Stimulated activated memory B cell treated with anti-CD40 and anti-IgM and Interleukin-4, amounts not matched to agents 10 μg/mL and 1 μg/mL and 100 μg/mL, for 72 hours (primary cell): Measurements from ENCODE around the gene TBC1D14.

Experiments used
- ATAC-seq: fragments of 150-1000 bp; cut with Tn5 transposase; 2 replicates; pipeline ENCODE4 v1.10.0; 2021
- H3K27ac Mint-ChIP-seq: one replicate; pipeline ENCODE4 v1.8.0; 2022; ENCODE audit warnings: mild to moderate bottlenecking, mixed read lengths
- H3K27me3 Mint-ChIP-seq: one replicate; pipeline ENCODE4 v1.8.0; 2022; ENCODE audit warnings: mixed read lengths
- H3K36me3 Mint-ChIP-seq: one replicate; pipeline ENCODE4 v1.8.0; 2022; ENCODE audit warnings: mixed read lengths
- H3K4me1 Mint-ChIP-seq: one replicate; pipeline ENCODE4 v1.8.0; 2022; ENCODE audit warnings: mixed read lengths
- H3K4me3 Mint-ChIP-seq: one replicate; pipeline ENCODE4 v1.8.0; 2022; ENCODE audit warnings: mild to moderate bottlenecking, moderate library complexity, mixed read lengths
- H3K9me3 Mint-ChIP-seq: one replicate; pipeline ENCODE4 v1.8.0; 2022; ENCODE audit warnings: mixed read lengths

TBC1D14 gene

DNA sequence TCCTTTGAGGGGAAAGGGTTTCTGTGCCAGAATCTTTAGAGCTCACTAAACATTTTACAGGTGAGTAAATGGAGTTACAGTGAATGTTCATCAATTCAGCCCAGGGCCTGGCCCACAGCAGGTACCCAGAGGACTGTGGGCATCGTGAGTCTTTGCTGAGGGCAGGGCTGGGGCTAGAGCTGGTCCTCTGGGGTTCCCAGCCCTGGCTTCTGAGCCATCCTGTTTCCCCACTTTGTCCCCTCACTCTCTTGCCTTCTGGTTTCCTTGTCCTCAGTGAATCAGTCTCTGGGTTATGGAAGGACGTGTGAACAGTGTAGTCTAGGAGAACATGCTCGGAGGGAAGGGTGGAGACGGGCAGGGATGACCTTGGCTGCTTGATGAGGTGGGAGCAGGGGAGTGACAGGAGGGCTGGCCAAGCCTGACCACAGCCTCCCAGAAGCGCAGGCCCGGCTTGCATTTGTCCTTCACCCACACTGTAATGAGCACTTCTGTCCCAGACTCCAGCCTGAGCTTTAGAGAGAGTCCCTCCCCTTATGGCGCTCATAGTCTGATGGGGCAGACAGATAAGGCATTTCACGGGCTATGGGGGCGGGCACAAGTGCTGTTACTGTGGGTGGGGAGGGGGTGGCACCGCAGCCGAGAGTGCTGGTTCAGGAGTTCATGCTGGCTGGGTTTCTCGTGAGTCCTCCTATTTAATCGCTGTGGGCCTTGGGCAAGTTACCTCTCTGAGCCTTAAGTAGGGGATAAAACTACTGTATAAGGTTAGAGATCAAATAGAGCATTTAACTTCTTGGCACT is 17.3 kb downstream of the TBC1D14 start:
- H3K9me3 Mint-ChIP-seq = no peaks in the 10 kb centered on the region
- no peaks in the 10 kb centered on the region for H3K27me3 Mint-ChIP-seq
- no peak overlapping the region for H3K4me3 Mint-ChIP-seq
- peaks cover 50% of the 10 kb centered on the region for H3K4me1 Mint-ChIP-seq
- ATAC-seq = no peak
- H3K27ac Mint-ChIP-seq = no peak overlapping the region
- peaks cover 60% of the 10 kb centered on the region for H3K36me3 Mint-ChIP-seq

DNA sequence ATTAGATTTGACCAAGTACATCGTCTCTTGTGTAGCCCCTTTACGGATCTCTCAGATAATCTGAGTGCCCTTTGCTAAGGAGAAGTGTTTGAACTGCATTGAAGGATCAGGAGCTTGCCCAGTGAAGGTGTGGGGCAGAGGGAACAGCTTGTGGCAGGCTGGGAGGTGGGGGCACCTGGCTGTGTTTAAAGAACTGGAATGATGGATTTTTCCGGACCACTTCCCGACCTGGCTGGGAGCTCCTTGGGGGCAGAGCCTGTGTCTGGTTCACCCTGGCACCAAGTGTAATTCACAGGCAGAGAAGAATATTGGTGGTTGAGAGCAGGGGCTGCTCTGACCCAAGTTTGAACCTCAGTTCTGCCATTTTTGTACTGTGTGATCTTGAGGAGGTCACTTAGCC is 18.5 kb downstream of the TBC1D14 start:
- peaks cover 50% of the 10 kb centered on the region for H3K4me1 Mint-ChIP-seq
- ATAC-seq = no peak
- no peak overlapping the region for H3K27ac Mint-ChIP-seq
- no peaks in the 10 kb centered on the region for H3K27me3 Mint-ChIP-seq
- no peaks in the 10 kb centered on the region for H3K9me3 Mint-ChIP-seq
- H3K4me3 Mint-ChIP-seq = no peak overlapping the region
- H3K36me3 Mint-ChIP-seq = peaks cover 61% of the 10 kb centered on the region

DNA sequence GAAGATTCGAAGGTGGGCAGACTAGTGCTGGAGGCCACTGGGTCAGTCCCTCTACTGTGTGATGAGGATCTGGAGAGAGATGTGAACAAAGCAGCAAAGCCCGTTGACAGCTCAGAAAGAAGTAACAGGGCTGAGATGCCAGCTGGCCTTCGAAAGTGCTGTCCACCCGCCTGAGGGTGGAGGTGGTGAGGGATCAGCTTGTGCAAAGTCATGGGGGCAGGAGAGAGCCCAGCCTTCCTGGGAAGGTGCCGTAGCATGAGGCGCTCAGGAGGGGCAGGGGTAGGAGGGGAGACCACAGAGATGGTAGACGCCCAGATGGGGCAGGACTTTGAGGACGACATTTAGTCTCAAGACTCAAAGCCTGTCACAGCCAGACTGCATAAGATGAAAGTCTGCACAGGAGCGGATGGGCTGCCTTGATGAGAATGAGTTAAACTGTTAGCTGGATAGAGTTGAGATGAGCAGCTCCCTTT is 19.7 kb downstream of the TBC1D14 start:
- Mint-ChIP-seq H3K4me3 (no peak overlapping the region), H3K9me3 (peaks cover 5% of the 10 kb centered on the region), H3K27ac (no peak overlapping the region), H3K27me3 (no peaks in the 10 kb centered on the region), H3K36me3 (peaks cover 62% of the 10 kb centered on the region), H3K4me1 (peaks cover 61% of the 10 kb centered on the region)
- ATAC-seq = no peak

DNA sequence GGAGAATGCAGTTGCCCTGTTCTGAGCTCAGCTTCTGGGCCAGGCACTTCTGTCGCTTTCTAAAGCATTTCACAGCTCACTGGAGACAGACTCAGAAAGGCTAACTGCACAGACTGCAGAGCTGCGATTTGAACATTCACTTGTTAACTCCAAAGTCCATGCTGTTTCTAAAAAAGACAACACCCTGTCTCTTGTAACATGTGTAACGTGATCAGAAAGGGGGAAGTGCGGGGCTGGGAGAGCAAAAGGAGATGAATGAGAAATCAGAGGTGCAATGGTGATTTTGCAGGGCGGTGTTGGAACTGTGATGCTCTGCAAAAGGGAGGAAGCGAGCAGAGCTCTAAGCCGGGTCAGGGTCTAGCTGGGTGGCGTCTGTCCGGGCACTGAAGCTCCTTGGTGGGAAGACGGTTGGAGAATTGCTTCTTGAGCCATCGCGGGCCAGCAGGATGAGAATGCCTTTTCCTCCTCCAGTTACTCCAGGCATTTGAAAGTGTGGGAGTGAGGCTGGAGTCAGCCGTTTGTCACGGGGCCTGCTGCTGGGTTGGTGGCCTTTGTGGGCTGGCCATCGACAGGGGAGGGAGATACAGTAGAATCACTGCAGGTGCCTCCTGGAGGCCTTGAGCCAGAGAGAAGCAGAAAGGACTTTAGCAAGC is 20.3 kb downstream of the TBC1D14 start:
- Mint-ChIP-seq H3K4me3 (no peak overlapping the region), H3K9me3 (peaks cover 5% of the 10 kb centered on the region), H3K27ac (no peak overlapping the region), H3K4me1 (peaks cover 61% of the 10 kb centered on the region), H3K27me3 (no peaks in the 10 kb centered on the region), H3K36me3 (peaks cover 58% of the 10 kb centered on the region)
- ATAC-seq = no peak

DNA sequence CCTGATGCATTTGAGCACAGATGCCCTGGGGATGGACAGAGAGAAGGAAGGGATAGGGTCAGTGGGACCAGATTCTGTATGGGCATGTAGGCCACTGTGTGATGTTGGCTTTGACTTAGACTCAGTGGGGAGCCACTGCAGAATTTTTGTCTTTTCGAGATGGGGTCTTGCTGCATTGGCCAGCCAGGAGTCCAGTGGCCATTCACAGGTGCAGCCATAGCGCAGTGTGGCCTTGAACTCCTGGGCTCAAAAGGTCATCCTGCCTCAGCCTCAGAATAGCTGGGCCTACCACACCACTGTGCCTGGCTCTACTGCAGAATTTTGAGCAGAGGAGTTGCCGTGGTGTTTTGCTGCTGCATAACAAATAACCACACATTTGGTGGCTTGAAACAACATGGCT is 22.8 kb downstream of the TBC1D14 start:
- Mint-ChIP-seq H3K4me3 (no peak overlapping the region), H3K36me3 (peaks cover 58% of the 10 kb centered on the region), H3K27ac (peak overlapping the region; percentile 17), H3K9me3 (peaks cover 7% of the 10 kb centered on the region), H3K4me1 (peaks cover 54% of the 10 kb centered on the region), H3K27me3 (no peaks in the 10 kb centered on the region)
- no peak for ATAC-seq

DNA sequence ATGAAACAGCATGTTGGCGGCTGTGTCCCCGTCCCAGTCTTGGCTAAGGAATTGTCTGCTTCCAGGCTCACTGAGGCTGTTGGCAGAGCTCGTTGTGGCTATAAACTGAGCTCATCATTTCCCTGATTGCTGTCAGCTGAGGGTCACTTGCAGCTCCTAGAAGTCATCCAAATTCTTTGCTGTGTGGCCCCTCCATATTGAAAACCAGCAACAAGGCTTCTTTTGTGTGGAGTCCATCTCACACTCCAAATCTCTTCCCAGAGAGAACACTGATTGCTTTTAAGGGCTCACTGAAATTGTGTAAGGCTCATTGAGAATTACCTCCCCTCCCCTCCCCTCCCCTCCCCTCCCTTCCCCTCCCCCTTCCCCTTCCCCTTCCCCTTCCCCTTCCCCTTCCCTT is 23.3 kb downstream of the TBC1D14 start:
- Mint-ChIP-seq H3K4me1 (peaks cover 54% of the 10 kb centered on the region), H3K27ac (no peak overlapping the region), H3K27me3 (no peaks in the 10 kb centered on the region), H3K4me3 (no peak overlapping the region), H3K36me3 (peaks cover 60% of the 10 kb centered on the region), H3K9me3 (peaks cover 7% of the 10 kb centered on the region)
- ATAC-seq = no peak

DNA sequence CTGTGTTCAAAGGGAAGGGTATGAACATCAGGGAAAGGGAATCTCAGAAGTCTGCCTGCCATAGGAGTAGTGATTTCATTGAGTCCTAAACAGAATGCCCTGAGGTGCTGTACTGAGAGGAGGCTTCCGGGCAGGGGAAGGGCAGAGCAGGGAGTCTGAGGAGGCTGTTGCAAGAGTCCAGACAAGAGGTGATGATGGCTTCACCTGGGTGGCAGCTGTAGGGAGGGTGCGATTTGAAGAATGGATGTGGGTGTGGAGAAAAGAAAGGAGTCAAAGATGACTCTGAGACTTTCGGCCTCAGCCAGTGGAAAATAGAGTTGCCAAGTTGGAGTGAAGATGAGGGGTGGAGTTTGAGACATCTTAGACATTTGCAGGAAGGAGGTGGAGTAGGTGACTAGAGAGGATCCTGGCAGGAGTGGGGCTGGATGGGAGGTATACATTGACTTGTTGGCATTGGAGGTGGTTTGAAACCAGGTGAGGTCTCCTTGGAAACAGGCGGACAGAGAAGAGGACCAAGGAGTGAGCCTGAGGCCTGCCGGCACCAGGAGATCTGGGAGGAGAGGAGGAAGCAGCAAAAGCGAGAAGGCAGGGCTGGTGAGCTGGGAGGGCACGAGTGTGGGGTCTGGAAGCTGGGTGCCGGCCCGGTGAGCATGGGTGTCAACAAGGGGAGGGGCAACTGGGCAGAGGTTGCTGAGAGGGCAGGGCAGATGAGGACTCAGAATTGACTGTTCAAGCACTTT is 24.2 kb downstream of the TBC1D14 start:
- Mint-ChIP-seq H3K9me3 (peaks cover 7% of the 10 kb centered on the region), H3K27me3 (no peaks in the 10 kb centered on the region), H3K4me3 (no peak overlapping the region), H3K27ac (peak overlapping the region; percentile 7), H3K4me1 (peaks cover 60% of the 10 kb centered on the region), H3K36me3 (peaks cover 59% of the 10 kb centered on the region)
- ATAC-seq = no peak

DNA sequence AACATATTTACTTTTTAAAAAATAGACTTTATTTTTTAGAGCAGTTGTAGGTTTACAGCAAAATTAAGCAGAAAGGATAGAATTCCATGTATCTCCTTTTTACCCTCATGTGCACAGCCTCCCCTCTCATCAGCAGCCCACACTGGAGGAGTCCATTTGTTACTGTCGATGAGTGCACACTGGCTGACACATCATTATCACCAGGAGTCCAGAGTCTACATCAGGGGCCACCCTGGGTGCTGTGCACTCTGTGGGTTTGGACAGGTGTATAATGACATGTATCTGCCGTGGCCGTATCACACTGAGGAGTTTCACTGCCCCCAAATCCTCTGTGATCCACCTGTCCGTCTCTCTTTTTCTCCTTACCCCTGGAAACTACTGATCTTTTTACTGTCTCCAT is 26.3 kb downstream of the TBC1D14 start:
- H3K4me1 Mint-ChIP-seq = peaks cover 75% of the 10 kb centered on the region

DNA sequence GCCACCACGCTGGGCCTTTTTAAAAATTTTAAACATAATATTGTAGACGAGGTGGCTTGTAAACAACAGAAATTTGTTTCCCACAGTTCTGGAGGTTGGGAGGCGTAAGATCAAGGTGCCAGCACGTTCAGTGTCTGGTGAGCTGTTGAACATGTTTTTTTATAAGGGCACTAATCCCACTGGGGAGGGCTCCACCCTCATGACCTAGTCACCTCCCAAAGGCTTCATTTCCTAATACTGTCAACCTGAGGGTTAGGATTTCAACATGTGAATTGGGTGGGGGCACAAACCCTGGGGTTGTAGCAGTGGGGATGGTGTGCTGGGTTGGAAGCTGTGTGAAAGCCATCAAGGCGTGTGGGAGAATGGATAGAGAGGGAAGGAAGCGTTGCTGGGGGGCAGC is 27.6 kb downstream of the TBC1D14 start:
- Mint-ChIP-seq H3K27ac (peak overlapping the region; percentile 69), H3K27me3 (no peaks in the 10 kb centered on the region), H3K4me1 (peaks cover 79% of the 10 kb centered on the region), H3K36me3 (peaks cover 40% of the 10 kb centered on the region), H3K4me3 (peak overlapping the region; percentile 27), H3K9me3 (peaks cover 7% of the 10 kb centered on the region)
- no peak for ATAC-seq

More for the DNA sequence above, 26.3 kb downstream of the TBC1D14 start:
- Mint-ChIP-seq H3K9me3 (peaks cover 7% of the 10 kb centered on the region), H3K27ac (no peak overlapping the region), H3K4me3 (no peak overlapping the region), H3K27me3 (no peaks in the 10 kb centered on the region), H3K36me3 (peaks cover 48% of the 10 kb centered on the region)
- no peak for ATAC-seq

DNA sequence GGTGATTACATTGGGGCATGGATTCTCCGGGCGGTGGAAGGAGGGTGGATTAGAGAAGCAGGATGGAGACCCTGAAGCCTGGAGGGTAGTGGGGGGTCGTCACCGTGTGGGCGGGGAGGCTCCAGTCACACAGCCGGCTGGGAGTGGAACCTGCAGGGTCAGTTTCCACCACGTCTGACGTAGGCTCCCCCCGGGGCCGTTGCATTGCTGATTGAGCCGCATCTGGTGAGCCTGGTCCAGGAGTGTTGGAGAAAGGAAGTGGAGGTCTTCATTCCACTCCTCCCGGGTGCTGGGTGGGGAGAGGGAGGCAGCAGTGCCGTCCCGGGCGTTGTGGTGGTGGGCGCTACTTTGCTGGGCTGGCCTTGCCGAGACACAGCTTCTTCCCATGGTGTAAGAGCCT is 28.1 kb downstream of the TBC1D14 start:
- Mint-ChIP-seq H3K36me3 (peaks cover 37% of the 10 kb centered on the region), H3K27me3 (no peaks in the 10 kb centered on the region), H3K27ac (peak overlapping the region; percentile 69), H3K4me3 (peak overlapping the region; percentile 27), H3K4me1 (peaks cover 84% of the 10 kb centered on the region), H3K9me3 (peaks cover 7% of the 10 kb centered on the region)
- no peak for ATAC-seq

DNA sequence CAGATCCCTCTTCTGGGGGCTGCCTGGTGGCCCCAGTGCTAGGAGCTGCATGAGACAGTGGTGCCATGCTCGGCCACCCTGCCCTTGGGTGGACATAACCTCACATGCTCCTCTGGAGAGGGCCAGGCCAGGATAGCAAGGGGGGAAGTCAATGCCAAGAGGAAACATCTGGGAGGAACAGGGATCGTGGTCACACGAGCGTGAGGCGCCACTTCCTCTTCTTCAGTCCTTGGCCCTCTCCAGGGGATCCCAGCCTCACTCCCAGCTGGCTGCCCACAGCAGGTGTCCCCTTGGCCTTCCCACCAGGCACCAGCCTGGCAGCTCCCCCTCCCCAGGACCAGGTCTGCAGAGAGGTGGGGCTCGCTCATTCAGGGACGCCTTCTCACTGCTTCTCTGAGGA is 28.6 kb downstream of the TBC1D14 start:
- H3K9me3 Mint-ChIP-seq = peaks cover 7% of the 10 kb centered on the region
- H3K27ac Mint-ChIP-seq = peak overlapping the region; percentile 69
- peak; percentile 2 for ATAC-seq
- H3K4me1 Mint-ChIP-seq = peaks cover 88% of the 10 kb centered on the region
- H3K27me3 Mint-ChIP-seq = no peaks in the 10 kb centered on the region
- peak overlapping the region; percentile 22 for H3K4me3 Mint-ChIP-seq
- H3K36me3 Mint-ChIP-seq = peaks cover 34% of the 10 kb centered on the region

DNA sequence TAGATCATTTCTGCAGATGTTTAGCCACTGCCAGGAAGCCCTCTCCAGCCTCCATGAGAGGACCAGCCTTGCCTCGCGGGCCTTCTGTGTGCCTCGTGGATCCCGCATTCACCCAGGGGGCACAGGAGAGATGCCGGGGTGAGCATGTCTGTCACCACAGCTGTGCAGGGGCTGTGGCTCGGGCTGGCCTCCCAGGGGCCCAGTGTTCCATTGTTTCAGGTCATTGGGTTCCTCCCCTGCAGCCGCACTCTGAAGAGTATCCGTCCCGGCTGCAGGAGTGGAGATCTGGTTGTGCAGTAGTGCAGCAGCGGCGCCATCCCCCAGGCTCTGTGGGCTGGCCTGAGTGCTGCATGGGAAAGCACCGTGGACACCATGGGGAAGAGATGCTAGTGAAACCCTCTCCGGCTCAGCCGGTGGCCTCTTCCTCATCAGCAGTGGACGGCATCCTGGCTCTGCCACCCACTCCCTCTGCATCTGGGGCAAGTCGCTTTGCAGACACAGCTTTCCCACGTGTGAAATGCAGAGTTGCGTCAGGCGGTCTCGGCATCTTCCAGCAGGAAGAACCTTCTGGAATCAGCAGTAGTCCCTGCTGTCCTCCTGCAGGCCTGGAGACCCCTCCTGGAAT is 29.1 kb downstream of the TBC1D14 start:
- peak; percentile 24 for ATAC-seq
- Mint-ChIP-seq H3K9me3 (peaks cover 6% of the 10 kb centered on the region), H3K4me1 (peaks cover 90% of the 10 kb centered on the region), H3K36me3 (peaks cover 29% of the 10 kb centered on the region), H3K27ac (peak overlapping the region; percentile 69), H3K4me3 (peak overlapping the region; percentile 22), H3K27me3 (no peaks in the 10 kb centered on the region)

DNA sequence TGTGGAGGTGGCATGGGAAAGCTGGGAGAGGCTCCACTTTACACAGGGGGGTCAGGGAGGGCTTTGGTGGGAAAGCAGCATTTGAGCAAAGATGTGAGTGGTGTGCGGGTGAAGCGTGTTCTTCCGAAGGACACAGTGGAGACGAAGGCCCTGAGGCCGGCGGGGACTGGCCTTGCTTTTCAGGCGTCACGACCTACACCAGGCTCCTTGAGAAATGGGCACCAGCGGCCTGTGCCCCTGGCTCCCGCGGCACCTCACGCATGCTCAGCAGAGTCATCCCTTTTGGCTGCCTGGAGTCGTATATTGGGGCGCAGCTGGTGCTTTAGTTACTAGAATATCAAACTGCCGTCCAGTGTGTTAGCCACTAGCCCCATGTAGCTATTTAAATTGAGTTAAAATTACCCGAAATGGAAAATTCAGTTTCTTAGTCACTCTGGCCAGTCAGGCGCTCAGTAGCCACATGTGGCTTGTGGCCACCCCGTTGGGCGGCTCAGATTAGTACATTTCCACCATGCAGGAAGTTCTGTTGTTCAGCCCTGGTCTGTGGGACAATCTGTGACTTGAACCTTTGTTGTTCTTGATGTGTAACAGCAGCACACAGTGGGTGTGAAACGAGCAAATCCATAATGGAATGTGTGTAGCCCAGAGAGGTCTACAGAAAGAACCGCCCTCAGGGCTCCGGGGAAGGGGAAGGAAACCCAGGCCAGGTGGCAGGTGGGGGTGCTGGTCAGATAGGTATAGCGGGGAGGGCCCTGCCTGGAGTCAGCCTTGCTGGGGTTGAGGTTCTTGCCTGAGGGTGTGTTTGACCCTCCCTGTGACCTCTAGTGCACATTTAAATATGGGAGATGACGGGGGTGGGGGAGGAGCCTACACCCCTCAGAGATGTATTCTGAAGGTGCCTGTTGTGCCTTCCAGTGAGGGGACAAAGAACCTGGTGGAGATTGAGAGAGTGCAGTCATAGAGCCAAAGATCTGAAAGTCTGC is 30.4 kb downstream of the TBC1D14 start:
- ATAC-seq = peak; percentile 64
- peaks cover 84% of the 10 kb centered on the region for H3K4me1 Mint-ChIP-seq
- H3K36me3 Mint-ChIP-seq = peaks cover 30% of the 10 kb centered on the region
- no peaks in the 10 kb centered on the region for H3K27me3 Mint-ChIP-seq
- H3K27ac Mint-ChIP-seq = peak overlapping the region; percentile 69
- peak overlapping the region; percentile 13 for H3K4me3 Mint-ChIP-seq
- H3K9me3 Mint-ChIP-seq = peaks cover 2% of the 10 kb centered on the region

DNA sequence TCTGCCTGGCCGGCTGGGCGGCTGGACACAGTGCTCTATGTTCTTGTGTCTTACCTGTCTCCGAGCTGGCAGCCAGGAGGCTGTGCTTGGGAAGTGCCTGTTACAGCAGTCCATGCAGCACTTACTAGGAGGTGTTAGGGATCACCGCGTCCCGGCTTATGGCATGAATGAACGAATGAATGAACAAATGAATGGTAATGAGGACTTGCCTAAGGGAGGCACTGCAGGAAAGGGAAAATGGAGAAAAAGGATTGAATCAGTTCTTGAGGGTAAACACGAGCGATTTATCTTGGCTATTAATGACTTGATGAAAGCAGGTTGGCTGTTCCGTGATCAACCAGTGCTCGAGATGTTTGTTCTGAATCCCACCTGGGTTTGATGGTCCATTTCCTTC is 31.1 kb downstream of the TBC1D14 start:
- peaks cover 27% of the 10 kb centered on the region for H3K36me3 Mint-ChIP-seq
- H3K27ac Mint-ChIP-seq = peak overlapping the region; percentile 69
- no peak overlapping the region for H3K4me3 Mint-ChIP-seq
- ATAC-seq = no peak
- H3K4me1 Mint-ChIP-seq = peaks cover 81% of the 10 kb centered on the region
- no peaks in the 10 kb centered on the region for H3K27me3 Mint-ChIP-seq
- H3K9me3 Mint-ChIP-seq = peaks cover 2% of the 10 kb centered on the region
